ENCODE measurements around the gene TATDN3. TPM values are rescaled to one million over a fixed set of nuclear protein-coding genes. Genes with fewer than 3 reads are reported as not detected.

TATDN3 gene

Small RNA genes lying within 50 kb of the gene (small RNA-seq; reads per million reads assigned to genes)
- gene AC104333.1 (ENCODE audit: insufficient read depth) = not detected
- not detected for gene AC104333.2 (ENCODE audit: insufficient read depth)

Measured in neuronal stem cell (in vitro differentiated cells).